ENCODE measurements around the gene YY1.
A peak's percentile ranks its signal among the peaks of the same experiment; 100 is the strongest.
"Not testable (repeated sequence)": the region's sequence is repeated elsewhere in the genome, so short reads cannot be mapped to it uniquely, and the experiment has no call there.

Gene YY1

GRCh38 chr14:100285021-100285912 is 46.3 kb downstream of the YY1 start:
- DNase-seq: peak; percentile 59

DNA sequence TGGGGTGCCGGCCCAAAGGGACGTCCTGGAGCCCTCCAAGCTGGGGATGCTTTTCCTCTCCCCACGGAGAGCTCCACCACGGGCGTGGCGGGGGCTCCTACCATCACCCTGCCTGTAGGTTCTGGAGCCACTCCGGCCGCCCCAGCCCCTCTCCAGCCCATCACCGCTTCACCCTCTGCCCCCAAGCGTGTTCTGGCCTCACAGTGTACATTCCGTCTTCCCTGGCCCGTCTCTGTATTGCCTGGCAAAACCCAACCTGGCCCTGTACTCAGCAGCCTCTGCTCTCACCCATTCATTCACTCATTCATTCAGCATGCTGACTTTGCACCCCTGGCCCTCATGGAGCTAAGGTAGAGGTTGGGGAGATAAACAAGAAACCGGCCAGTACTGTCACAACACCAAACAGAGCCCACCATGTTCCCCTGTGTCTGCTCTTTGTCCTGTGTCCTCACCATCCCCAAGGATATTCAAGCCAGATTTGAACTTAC is 47.0 kb downstream of the YY1 start:
- DNase-seq: no peak

DNA sequence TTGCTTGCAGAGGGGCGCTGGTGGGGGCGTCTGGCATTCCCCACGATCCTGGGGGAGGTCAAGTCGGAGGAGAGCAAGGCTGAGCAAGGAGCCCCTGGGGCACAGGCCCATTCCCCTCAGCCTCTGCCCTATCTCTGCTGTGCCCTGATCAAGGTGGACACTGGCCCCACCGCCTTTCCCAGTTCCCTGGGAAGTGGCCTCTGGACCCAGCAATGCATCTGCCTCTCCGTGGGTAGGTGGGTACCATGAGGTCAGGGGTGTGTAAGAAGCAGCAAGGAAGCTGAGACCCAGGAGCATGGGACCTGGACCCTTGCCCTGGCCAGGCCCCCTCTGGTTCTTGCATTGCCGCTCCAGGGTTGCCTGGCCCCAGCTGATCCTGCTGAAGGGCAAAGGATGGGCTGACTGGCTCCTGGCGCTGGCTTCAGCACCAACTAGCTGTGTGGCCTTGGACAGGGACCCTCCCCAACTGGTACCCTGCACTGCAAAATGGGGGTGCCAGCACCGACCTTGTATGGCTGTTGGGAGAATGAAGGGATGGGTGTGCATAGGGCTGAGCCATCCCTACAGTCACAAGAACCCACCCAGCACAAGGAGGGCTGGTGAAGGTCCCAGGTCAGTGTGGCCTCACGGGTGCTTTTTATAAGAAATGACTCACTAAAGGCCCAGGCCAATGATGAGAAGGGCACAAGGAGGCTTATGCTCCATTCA is 47.7 kb downstream of the YY1 start:
- DNase-seq: no peak

- no peak for DNase-seq
Measured at GRCh38 chr14:100287202-100287997, 48.5 kb downstream of the YY1 start.

GRCh38 chr14:100287998-100288295 is 49.0 kb downstream of the YY1 start:
- not testable (repeated sequence) for DNase-seq

- DNase-seq: no peak
Measured at GRCh38 chr14:100288382-100289185, 49.6 kb downstream of the YY1 start.

- no peak for DNase-seq
Measured at GRCh38 chr14:100289916-100290606, 51.1 kb downstream of the YY1 start.

GRCh38 chr14:100290607-100291304 is 51.8 kb downstream of the YY1 start:
- no peak for DNase-seq

GRCh38 chr14:100291305-100292075 is 52.5 kb downstream of the YY1 start:
- no peak for DNase-seq

- no peak for DNase-seq
Measured at GRCh38 chr14:100292301-100292775, 53.4 kb downstream of the YY1 start.

GRCh38 chr14:100292776-100293461 is 54.0 kb downstream of the YY1 start:
- no peak for DNase-seq

- no peak for DNase-seq
Measured at GRCh38 chr14:100293497-100294212, 54.7 kb downstream of the YY1 start.

- no peak for DNase-seq
Measured at GRCh38 chr14:100294213-100294962, 55.4 kb downstream of the YY1 start.

- DNase-seq: no peak
Measured at GRCh38 chr14:100294963-100295330, 56.0 kb downstream of the YY1 start.

- no peak for DNase-seq
Measured at GRCh38 chr14:100295376-100296105, 56.6 kb downstream of the YY1 start.

GRCh38 chr14:100296106-100296651 is 57.2 kb downstream of the YY1 start:
- no peak for DNase-seq

DNA sequence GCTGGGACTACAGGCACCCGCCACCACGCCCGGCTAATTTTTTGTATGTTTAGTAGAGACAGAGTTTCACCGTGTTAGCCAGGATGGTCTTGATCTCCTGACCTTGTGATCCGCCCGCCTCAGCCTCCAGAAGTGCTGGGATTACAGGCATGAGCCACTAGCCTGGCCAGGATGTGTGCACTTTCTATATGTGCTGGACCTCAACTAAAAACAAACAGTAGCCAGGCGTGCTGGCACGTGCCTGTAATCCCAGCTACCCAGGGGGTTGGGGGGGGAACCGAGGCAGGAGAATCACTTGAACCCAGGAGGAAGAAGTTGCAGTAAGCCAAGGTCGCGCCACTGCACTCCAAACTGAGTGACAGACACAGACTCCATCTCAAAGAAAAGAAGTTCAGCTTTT is 57.8 kb downstream of the YY1 start:
- DNase-seq: not testable (repeated sequence)

Measured in CD4-positive, alpha-beta T cell treated with Interleukin-4 for 4 hours (primary cell).